GM13976 (cell line): ENCODE data around the gene TRIO.

Experiments
- DNase-seq: peaks from one replicate; pipeline ENCODE4 v3.0.0; 2012; ENCODE audit warnings: low spot score
- in situ Hi-C: fragments of 300-500 bp; cut with MboI; formaldehyde crosslinking; loops from one replicate; pipeline ENCODE4 v1.12.0; 2022; ENCODE audit warnings: low sequenced_read_pairs, mixed read lengths, inconsistent platforms; ENCODE audit not compliant: unreplicated experiment
- TF ChIP-seq, protein P1 (sequence below): IDR thresholded peaks from 2 replicates; pipeline ENCODE4 v1.5.1; 2012; ENCODE audit warnings: borderline replicate concordance, mild to moderate bottlenecking; ENCODE audit not compliant: insufficient read depth; ENCODE audit errors: extremely low read depth, missing control alignments, control extremely low read depth

The TRIO gene

DNA sequence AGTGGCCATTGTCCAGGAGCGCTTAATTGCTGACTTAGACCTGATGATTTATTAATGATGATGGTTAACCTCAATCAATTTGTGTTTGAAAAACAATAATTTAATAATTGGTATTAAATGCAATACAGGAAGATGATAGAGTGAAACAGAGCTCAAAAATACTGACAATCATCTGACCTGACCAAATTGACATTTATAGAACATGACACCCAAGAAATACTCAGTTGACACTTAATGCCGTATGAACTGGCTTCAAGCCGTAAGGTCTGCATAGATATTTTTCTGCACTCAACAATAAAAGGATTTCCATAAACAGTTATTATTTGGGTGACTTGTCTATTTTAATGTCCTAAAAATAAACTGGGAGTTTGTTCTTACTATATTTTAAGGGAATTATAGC lies 159.2 kb downstream of the TRIO start:
- no peak for DNase-seq
- in situ Hi-C loops, result no loop called here
- TF ChIP-seq, protein P1, sequence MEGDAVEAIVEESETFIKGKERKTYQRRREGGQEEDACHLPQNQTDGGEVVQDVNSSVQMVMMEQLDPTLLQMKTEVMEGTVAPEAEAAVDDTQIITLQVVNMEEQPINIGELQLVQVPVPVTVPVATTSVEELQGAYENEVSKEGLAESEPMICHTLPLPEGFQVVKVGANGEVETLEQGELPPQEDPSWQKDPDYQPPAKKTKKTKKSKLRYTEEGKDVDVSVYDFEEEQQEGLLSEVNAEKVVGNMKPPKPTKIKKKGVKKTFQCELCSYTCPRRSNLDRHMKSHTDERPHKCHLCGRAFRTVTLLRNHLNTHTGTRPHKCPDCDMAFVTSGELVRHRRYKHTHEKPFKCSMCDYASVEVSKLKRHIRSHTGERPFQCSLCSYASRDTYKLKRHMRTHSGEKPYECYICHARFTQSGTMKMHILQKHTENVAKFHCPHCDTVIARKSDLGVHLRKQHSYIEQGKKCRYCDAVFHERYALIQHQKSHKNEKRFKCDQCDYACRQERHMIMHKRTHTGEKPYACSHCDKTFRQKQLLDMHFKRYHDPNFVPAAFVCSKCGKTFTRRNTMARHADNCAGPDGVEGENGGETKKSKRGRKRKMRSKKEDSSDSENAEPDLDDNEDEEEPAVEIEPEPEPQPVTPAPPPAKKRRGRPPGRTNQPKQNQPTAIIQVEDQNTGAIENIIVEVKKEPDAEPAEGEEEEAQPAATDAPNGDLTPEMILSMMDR, result no peak

- in situ Hi-C loops, result no loop called here
- TF ChIP-seq, protein P1, result no peak
- DNase-seq, result no peak
Observed at GRCh38 chr5:14305045-14305444, 161.9 kb downstream of the TRIO start.

DNA sequence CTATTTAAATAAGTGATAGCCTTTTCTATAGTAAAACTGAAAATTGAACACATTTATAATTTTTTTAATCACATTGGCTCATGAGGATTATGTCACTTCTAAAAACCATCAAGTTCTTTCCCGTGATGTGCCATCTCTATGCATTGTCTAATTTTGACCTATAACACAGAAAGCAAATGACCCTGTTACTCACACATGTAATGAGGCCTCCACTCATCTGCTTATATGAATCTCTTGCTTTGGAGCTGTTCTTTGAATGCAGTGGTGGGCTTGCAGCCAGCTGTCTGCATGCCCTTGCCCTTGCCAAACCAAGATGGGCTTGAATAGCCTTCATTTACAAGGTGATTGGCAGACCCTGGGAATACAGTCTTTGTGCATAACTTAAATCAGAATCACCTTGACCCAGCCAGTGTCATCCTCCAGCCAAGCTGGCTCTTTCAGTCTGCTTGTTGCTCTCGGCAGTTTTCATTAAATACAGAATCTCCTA lies 163.2 kb downstream of the TRIO start:
- TF ChIP-seq, protein P1, result no peak
- in situ Hi-C loops, result no loop called here
- DNase-seq, result no peak

- no peak for DNase-seq
- in situ Hi-C loops, result no loop called here
- TF ChIP-seq, protein P1, result no peak
Observed at GRCh38 chr5:14308384-14309154, 165.4 kb downstream of the TRIO start.

GRCh38 chr5:14309199-14309598 lies 166.1 kb downstream of the TRIO start:
- TF ChIP-seq, protein P1, result no peak
- in situ Hi-C loops, result no loop called here
- no peak for DNase-seq

- in situ Hi-C loops, result no loop called here
- TF ChIP-seq, protein P1, result no peak
- DNase-seq, result no peak
Observed at GRCh38 chr5:14309878-14310531, 166.9 kb downstream of the TRIO start.
